SJCRH30 (cell line): ENCODE data around the gene PI4KB. TPM values are rescaled to one million over a fixed set of nuclear protein-coding genes. Genes with fewer than 3 reads are reported as not detected.

ENCODE experiments used
- DNase-seq, 2 experiments: peaks; one replicate each; pipeline ENCODE4 v3.0.0-alpha.2; 2015 to 2020
- H3K27ac ChIP-seq: fragments of 250-450 bp; sonication (Bioruptor Pico); 2 replicates; pipeline ENCODE4 v1.5.1; 2020; ENCODE audit warnings: mild to moderate bottlenecking, moderate library complexity
- H3K27me3 ChIP-seq: fragments of 250-450 bp; sonication (Bioruptor Pico); 2 replicates; pipeline ENCODE4 v1.5.1; 2020; ENCODE audit warnings: mild to moderate bottlenecking, moderate library complexity
- H3K36me3 ChIP-seq: fragments of 250-450 bp; sonication (Bioruptor Pico); 2 replicates; pipeline ENCODE4 v1.5.1; 2020; ENCODE audit warnings: mild to moderate bottlenecking, moderate library complexity
- H3K4me1 ChIP-seq: fragments of 250-450 bp; sonication (Bioruptor Pico); 2 replicates; pipeline ENCODE4 v1.5.1; 2020; ENCODE audit warnings: mild to moderate bottlenecking, moderate library complexity
- H3K4me3 ChIP-seq: fragments of 250-450 bp; sonication (Bioruptor Pico); 2 replicates; pipeline ENCODE4 v1.5.1; 2020; ENCODE audit warnings: mild to moderate bottlenecking, moderate library complexity
- H3K9me3 ChIP-seq: fragments of 250-450 bp; sonication (Bioruptor Pico); replicated peaks from 2 replicates; pipeline ENCODE4 v1.5.1; 2020; ENCODE audit warnings: mild to moderate bottlenecking, moderate library complexity
- total RNA-seq: library from RNA; depleted of rRNA; stranded (reverse); fragments of >200 nt; shearing (Covaris generic); gene quantifications from 2 replicates; pipeline ENCODE4 v1.2.3, GENCODE V29; 2014; rRNA removed

PI4KB gene
- 29.4 and 32.3 TPM in 2 replicates for total RNA-seq

DNA sequence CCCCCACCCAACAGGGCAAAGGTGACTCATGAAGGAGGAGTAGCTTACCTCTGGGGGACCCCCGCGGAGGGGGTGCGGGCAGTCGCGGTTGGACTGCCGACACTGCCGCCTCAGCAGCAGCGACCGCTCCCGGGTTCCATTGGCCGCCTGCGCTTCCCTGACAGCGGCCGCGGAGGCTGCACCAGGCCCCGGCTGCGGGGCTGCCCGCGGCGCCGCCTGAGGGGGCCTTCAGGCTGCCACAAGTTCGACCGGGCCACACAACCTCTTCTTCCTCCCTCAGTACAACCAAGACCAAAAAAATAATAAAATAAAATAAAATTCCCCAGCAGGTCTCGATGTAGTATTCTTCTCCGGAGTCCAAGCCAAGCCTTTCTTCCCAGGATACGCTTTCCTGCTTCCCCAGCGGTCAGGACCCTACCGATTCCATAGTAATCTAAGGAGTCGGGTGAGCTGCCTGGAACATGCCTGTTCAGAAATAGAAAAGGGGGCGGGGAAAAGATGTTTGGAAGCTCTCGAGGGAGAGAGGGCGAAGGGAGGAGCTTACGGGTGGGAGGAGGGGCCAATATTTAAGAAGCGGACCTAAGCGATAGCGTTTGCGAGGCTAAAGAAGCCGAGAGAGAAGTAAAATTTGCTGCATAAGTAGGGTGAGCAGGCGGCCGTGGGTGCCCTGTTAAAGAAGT lies at the start of gene PI4KB:
Gene PI4KB, minus strand, starts transcription at position 194 of the 680 bp plus-strand sequence. CDS start 10,935 bp downstream, outside the sequence.
- Histone ChIP-seq H3K4me3 (peak within 1 kb of the TSS; percentile 76), H3K36me3 (peaks cover 8% of the 10 kb centered on the region; the same call in 1 of the 2 replicates), H3K4me1 (peaks cover 5% of the 10 kb centered on the region), H3K27ac (peak within 1 kb of the TSS; percentile 99), H3K27me3 (no peaks in the 10 kb centered on the region), H3K9me3 (no peaks in the 10 kb centered on the region)
- DNase-seq, result peak; percentile 96 to 98

DNA sequence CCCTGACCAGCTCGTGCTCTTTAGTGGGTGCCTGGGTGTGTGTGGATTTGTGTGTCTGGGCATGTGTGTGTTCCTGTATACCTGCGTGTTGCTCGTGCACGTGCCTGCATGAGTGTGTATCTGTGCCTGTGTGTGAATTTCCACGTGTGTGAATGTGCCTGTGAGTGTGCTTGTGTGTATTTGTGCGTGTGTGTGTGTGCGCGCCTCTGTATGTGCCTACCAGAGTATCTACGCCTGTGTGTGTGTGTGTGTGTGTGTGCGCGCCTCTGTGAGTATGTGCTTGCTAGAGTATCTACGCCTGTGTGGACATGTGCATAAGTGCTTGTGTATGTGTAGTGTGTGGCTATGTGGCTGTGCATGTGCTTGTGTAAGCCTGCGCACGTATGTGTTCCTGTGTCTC lies 46.0 kb upstream of the PI4KB start:
- Histone ChIP-seq H3K27me3 (no peaks in the 10 kb centered on the region), H3K4me1 (peaks cover 19% of the 10 kb centered on the region), H3K9me3 (no peaks in the 10 kb centered on the region), H3K36me3 (no peaks in the 10 kb centered on the region), H3K27ac (no peak overlapping the region), H3K4me3 (no peak overlapping the region)
- no peak for DNase-seq

- Histone ChIP-seq H3K27ac (peak within 1 kb of the TSS; percentile 11; the same call in 1 of the 2 replicates), H3K4me1 (peaks cover 19% of the 10 kb centered on the region)
- DNase-seq, result peak; percentile 81 to 88
Measured at GRCh38 chr1:151372058-151372934, 45.1 kb upstream of the PI4KB start, which contains the start of gene SELENBP1. Gene SELENBP1, minus strand, starts transcription at chr1:151372705. Its CDS starts 64 bp downstream, at chr1:151372641.

DNA sequence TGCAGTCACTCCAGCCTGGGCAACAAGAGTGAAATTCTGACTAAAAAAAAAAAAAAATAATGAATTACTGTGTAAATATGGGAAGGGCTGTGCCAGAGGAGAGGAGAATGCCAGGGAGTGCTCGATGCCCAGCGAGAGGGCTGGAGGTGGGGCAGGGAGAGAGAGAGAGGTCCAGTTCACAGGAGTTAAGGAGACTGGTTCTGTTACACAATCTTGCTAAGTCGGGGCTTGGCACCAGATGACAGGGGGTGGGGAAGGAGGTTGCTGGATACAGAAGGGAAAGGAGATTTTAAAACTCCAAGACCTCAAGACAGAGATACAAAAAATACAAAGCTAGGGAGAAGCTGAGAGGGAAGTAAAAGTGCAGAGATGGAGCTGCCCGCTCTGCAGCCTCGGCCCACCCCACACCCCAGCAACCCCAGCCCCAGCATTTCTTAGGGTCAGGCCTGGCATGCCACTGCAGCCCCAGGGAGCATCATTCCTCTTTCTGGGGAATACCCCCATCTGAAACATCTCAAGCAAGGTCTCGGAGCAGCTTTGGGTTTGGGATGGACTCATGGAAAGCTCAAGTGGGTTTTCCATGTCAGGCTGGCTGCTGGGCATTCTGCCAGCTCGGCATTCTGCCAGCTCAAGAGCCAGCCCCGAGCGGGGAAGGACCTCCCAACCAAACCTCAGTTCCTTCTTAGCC lies 44.3 kb upstream of the PI4KB start:
- peak; percentile 42 to 83 for DNase-seq
- Histone ChIP-seq H3K27ac (no peak overlapping the region), H3K4me1 (peaks cover 19% of the 10 kb centered on the region), H3K27me3 (no peaks in the 10 kb centered on the region), H3K36me3 (no peaks in the 10 kb centered on the region), H3K4me3 (peak overlapping the region; percentile 55), H3K9me3 (no peaks in the 10 kb centered on the region)

More at GRCh38 chr1:151372058-151372934, 45.1 kb upstream of the PI4KB start, which contains the start of gene SELENBP1:
- Histone ChIP-seq H3K4me3 (peak within 1 kb of the TSS; percentile 55), H3K27me3 (no peaks in the 10 kb centered on the region), H3K9me3 (no peaks in the 10 kb centered on the region), H3K36me3 (no peaks in the 10 kb centered on the region)

DNA sequence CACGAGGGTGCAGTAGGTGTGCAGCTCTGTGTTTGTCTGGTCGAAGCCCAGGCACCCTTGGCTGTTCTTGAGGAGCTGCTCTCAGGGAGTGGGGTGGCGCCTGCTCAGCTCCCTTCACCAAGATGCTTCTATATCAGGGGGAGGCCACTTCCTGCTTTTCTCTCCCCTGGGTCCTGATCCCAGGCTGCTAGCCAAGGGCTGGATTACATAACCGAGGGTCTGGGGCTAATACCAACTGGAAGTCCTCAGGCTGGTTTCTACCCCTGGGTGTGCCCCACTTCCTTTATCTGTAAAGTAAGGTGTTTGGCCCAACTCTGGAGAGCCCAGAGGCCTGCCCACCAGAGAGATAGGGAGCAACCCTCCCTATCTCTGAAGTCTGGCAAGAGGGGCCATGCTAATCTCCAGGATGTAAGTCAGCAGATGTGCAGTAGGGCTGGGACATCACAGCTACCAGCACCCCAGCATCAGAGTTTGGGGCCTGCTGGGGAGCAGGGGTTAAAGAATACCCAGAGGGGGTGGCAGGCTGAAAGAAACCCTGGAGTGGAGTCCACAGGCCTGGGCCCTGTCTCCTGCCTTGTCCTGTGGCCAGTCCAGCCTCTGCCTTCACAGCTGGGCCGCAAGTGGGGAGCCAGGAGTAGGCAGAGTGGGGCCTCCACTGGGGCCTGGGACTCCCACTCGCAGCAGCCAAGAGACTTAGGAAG lies 43.1 kb upstream of the PI4KB start:
- peak in 1 of 2 experiments; percentile 33 for DNase-seq
- H3K4me1 ChIP-seq, result peaks cover 19% of the 10 kb centered on the region
- H3K27ac ChIP-seq, result no peak overlapping the region

GRCh38 chr1:151369621-151370048 lies 42.4 kb upstream of the PI4KB start:
- no peak for DNase-seq
- Histone ChIP-seq H3K4me3 (no peak overlapping the region), H3K4me1 (peaks cover 19% of the 10 kb centered on the region)

More for the DNA sequence above, 43.1 kb upstream of the PI4KB start:
- Histone ChIP-seq H3K9me3 (no peaks in the 10 kb centered on the region), H3K4me3 (no peak overlapping the region), H3K36me3 (no peaks in the 10 kb centered on the region), H3K27me3 (no peaks in the 10 kb centered on the region)

GRCh38 chr1:151369302-151369610 lies 42.0 kb upstream of the PI4KB start:
- no peaks in the 10 kb centered on the region for H3K9me3 ChIP-seq
- no peaks in the 10 kb centered on the region for H3K36me3 ChIP-seq
- peaks cover 19% of the 10 kb centered on the region for H3K4me1 ChIP-seq
- H3K27ac ChIP-seq, result no peak overlapping the region
- no peak for DNase-seq
- no peak overlapping the region for H3K4me3 ChIP-seq
- H3K27me3 ChIP-seq, result no peaks in the 10 kb centered on the region

More at GRCh38 chr1:151369621-151370048, 42.4 kb upstream of the PI4KB start:
- H3K27me3 ChIP-seq, result no peaks in the 10 kb centered on the region
- H3K27ac ChIP-seq, result no peak overlapping the region
- H3K36me3 ChIP-seq, result no peaks in the 10 kb centered on the region
- no peaks in the 10 kb centered on the region for H3K9me3 ChIP-seq

DNA sequence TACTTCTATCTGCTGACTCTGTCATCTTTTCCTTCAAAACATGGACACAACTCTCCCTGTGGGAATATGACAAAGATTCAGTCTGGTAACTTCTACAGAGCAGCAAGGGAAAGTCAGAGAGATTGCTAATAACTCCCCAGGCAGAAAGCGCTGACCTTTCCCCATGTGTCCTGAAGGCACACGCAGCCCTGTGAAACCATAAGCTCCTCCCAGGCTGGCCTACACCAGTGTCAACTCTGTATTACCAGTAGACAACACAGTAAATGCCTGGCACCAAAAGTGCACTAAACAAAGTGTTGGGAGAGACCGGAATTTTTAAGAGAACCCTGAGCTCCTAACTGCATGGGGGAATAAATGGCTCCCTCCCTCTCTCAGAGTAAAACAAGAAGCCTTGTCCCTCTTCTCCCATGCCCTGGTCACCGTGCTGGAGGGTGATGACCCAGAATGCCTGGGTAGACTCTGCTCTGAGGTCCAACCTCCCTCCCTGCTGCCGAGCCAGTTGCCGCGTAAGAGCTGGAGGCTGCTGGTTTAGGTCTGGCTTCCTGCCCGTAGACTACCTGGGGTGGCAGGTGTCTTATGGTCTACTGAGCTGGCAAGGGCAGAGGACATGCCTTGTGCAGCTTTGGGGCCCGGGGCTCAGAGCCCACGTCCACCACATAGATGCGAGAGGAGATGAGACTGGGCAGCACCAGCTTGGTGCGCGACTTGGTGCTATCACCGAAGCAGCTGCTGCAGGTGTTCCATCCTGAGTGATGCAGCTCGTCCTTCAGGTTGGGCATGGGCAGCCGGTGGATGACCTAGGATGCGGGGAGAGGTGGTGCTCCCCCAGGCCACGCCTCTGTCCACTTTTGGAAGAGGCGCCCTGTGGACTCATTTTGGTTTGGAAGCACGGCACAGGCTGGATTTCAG lies 41.4 kb upstream of the PI4KB start:
- Histone ChIP-seq H3K27ac (no peak overlapping the region), H3K4me1 (peaks cover 19% of the 10 kb centered on the region), H3K27me3 (no peaks in the 10 kb centered on the region), H3K4me3 (no peak overlapping the region), H3K36me3 (no peaks in the 10 kb centered on the region), H3K9me3 (no peaks in the 10 kb centered on the region)
- DNase-seq, result no peak

DNA sequence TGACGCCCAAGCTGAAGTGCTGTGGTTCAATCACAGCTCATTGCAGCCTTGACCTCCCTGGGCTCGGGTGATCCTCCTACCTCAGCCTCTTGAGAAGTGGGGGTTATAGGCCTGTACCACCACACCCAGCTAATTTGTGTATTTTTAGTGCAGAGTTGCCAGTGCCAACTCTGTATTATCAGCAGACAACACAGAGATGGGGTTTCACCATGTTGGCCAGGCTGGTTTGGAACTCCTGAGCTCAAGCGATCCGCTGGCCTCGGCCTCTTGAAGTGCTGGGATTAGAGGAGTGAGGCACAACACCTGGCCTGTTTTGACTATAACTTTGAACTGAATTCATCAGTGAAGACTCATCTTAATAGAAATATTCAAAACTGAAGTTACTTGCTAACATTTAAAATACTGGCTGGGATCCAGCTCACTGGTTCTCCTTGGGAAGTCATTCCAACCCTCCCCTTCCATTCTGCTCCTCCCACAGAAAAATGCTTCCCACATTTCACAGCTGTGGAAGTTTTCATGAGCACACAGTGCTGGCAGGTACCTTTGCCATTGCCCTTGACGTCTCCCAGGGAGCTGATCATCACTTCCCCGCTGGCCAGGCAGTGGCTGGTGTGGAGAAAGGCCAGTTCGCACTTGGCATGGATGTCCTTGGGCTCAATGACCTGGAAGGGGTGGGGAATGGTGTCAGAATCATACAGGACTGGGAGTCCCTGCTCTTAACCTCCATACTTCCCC lies 40.6 kb upstream of the PI4KB start:
- peaks cover 16% of the 10 kb centered on the region for H3K4me1 ChIP-seq
- no peaks in the 10 kb centered on the region for H3K9me3 ChIP-seq
- no peaks in the 10 kb centered on the region for H3K27me3 ChIP-seq
- no peak overlapping the region for H3K4me3 ChIP-seq
- H3K36me3 ChIP-seq, result no peaks in the 10 kb centered on the region
- no peak for DNase-seq
- no peak overlapping the region for H3K27ac ChIP-seq

GRCh38 chr1:151364996-151365395 lies 37.8 kb upstream of the PI4KB start:
- Histone ChIP-seq H3K27ac (no peak overlapping the region), H3K36me3 (no peaks in the 10 kb centered on the region), H3K27me3 (no peaks in the 10 kb centered on the region), H3K4me1 (peaks cover 1% of the 10 kb centered on the region; the same call in 1 of the 2 replicates), H3K4me3 (no peak overlapping the region), H3K9me3 (no peaks in the 10 kb centered on the region)
- no peak for DNase-seq

- no peak for DNase-seq
- Histone ChIP-seq H3K9me3 (no peaks in the 10 kb centered on the region), H3K36me3 (no peaks in the 10 kb centered on the region), H3K27me3 (no peaks in the 10 kb centered on the region), H3K4me1 (no peaks in the 10 kb centered on the region), H3K27ac (no peak overlapping the region), H3K4me3 (no peak overlapping the region)
Measured at GRCh38 chr1:151362308-151363155, 35.3 kb upstream of the PI4KB start.

DNA sequence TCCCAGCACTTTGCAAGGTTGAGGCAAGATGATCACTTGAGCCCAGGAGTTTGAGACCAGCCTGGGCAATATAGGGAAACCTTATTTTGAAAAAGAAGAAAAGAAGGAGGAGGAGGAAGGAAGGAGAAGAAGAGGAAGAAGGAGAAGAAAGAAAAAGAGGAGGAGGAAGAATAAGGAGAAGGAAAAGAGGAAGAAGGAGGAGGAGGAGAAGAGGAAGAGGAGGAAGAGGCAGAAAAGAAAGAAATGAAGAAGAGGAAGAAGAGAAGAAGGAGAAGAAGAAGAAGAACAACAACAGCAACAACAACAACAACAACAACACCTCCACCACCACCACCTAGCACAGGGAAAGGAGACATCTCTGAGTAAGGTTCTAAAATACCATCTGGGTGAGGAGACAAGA lies 34.7 kb upstream of the PI4KB start:
- H3K9me3 ChIP-seq, result no peaks in the 10 kb centered on the region
- H3K27ac ChIP-seq, result no peak overlapping the region
- no peak for DNase-seq
- H3K27me3 ChIP-seq, result no peaks in the 10 kb centered on the region
- no peaks in the 10 kb centered on the region for H3K4me1 ChIP-seq
- H3K4me3 ChIP-seq, result no peak overlapping the region
- no peaks in the 10 kb centered on the region for H3K36me3 ChIP-seq
